OCI-LY7 (cell line): Measurements from ENCODE around the gene CYP27C1.

Experiments used
- EZH2phosphoT487 ChIP-seq: fragments of 200-600 bp; sonication (generic); IDR thresholded peaks from 2 replicates; pipeline ENCODE4 v1.6.1; 2018; ENCODE audit warnings: low read depth, borderline replicate concordance, mild to moderate bottlenecking, mixed run types, antibody characterized with exemption, low read length, moderate library complexity, mixed read lengths
- TF ChIP-seq, protein P1 (sequence below): fragments of 200-600 bp; sonication (generic); conservative IDR thresholded peaks from 2 replicates; pipeline ENCODE4 v1.5.1; 2014; ENCODE audit warnings: mild to moderate bottlenecking, antibody characterized with exemption, low read length, moderate library complexity, mixed read lengths

DNA sequence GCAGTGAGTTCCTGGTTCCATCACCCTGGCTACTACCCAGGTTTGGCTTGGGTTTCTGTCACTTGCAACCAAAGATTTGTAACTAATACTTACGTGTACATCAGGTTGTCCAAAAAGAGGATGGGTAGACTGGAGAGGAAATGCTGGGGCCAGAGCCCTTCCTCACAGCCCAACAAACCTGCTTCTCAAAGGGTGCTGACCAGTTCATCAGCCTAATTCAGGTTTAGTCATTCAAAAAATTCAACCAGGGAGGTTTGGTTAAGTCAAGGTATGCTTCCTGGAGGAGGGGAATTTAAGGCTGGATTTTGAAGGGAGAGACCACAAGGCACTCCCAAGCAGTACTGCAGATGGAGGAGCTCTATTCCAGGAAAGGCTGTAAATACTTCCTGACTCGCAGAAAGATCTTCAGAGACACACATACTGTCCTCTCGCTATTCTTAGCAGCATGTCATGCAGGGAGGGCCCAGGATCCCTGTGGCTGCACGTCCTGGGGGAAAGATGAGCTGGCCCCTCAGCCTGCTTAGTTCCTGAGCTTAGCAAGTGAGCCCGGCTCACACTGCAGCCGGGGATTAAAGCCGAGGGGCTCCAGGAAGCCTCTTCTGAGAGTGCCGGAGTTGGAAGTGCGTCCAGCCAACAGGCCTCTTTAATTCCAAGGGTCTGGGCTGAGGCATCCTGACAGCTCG, 73.1 kb downstream of the CYP27C1 start:
- TF ChIP-seq EZH2phosphoT487, result no peak
- TF ChIP-seq, protein P1, sequence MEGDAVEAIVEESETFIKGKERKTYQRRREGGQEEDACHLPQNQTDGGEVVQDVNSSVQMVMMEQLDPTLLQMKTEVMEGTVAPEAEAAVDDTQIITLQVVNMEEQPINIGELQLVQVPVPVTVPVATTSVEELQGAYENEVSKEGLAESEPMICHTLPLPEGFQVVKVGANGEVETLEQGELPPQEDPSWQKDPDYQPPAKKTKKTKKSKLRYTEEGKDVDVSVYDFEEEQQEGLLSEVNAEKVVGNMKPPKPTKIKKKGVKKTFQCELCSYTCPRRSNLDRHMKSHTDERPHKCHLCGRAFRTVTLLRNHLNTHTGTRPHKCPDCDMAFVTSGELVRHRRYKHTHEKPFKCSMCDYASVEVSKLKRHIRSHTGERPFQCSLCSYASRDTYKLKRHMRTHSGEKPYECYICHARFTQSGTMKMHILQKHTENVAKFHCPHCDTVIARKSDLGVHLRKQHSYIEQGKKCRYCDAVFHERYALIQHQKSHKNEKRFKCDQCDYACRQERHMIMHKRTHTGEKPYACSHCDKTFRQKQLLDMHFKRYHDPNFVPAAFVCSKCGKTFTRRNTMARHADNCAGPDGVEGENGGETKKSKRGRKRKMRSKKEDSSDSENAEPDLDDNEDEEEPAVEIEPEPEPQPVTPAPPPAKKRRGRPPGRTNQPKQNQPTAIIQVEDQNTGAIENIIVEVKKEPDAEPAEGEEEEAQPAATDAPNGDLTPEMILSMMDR, result no peak
